Mesenchymal stem cell (in vitro differentiated cells and primary cell): ENCODE data around the gene DMD.

Experiments
- DNase-seq: peaks from one replicate; pipeline ENCODE4 v3.0.0-alpha.2; 2013
- H2AFZ ChIP-seq: one replicate; pipeline ENCODE4 v1.6.1; 2013; ENCODE audit warnings: low read depth, mild to moderate bottlenecking, control low read depth, inconsistent platforms, low read length, moderate library complexity
- H2AK5ac ChIP-seq: 2 replicates; pipeline ENCODE4 v1.6.1; 2013; ENCODE audit warnings: low read length, moderate library complexity, mild to moderate bottlenecking, inconsistent platforms; ENCODE audit not compliant: severe bottlenecking
- H2BK120ac ChIP-seq: one replicate; pipeline ENCODE4 v1.6.1; 2013; ENCODE audit warnings: low read depth, mild to moderate bottlenecking, inconsistent platforms, low read length, moderate library complexity
- H2BK12ac ChIP-seq, 2 experiments: one replicate each; pipeline ENCODE4 v1.6.1; 2013; ENCODE audit warnings: inconsistent platforms in 2 of 2, low read length in 2 of 2, mild to moderate bottlenecking in 2 of 2, moderate library complexity in 2 of 2, control low read depth in 1 of 2
- H2BK15ac ChIP-seq: one replicate; pipeline ENCODE4 v1.6.1; 2013; ENCODE audit warnings: mild to moderate bottlenecking, low read depth, inconsistent platforms; ENCODE audit not compliant: poor library complexity, severe bottlenecking
- H2BK5ac ChIP-seq: 2 replicates; pipeline ENCODE4 v1.6.1; 2013; ENCODE audit warnings: low read depth, mild to moderate bottlenecking, low read length, control low read depth, inconsistent platforms; ENCODE audit not compliant: poor library complexity, severe bottlenecking
- H3K14ac ChIP-seq, 2 experiments: one replicate each; pipeline ENCODE4 v1.6.1; 2013; ENCODE audit warnings: inconsistent platforms in 2 of 2, low read length in 2 of 2, control low read depth in 1 of 2, mild to moderate bottlenecking in 1 of 2, moderate library complexity in 1 of 2
- H3K18ac ChIP-seq, 2 experiments: one replicate each; pipeline ENCODE4 v1.6.1; 2013; ENCODE audit warnings: inconsistent platforms in 2 of 2, low read length in 2 of 2, control low read depth in 1 of 2, low read depth in 1 of 2, mild to moderate bottlenecking in 1 of 2
- H3K23ac ChIP-seq, 2 experiments: one replicate each; pipeline ENCODE4 v1.6.1; 2013; ENCODE audit warnings: inconsistent platforms in 2 of 2, low read length in 2 of 2, mild to moderate bottlenecking in 2 of 2, moderate library complexity in 2 of 2, control low read depth in 1 of 2
- H3K27ac ChIP-seq: 2 replicates; pipeline ENCODE4 v1.5.1; 2013; ENCODE audit warnings: mild to moderate bottlenecking, moderate library complexity, low read length, control low read depth, inconsistent platforms; ENCODE audit not compliant: poor library complexity, severe bottlenecking
- H3K27me3 ChIP-seq, 2 experiments: 2 replicates each; pipeline versions ENCODE4 v1.6.1 to v1.7.0; 2013; ENCODE audit warnings: low read length in 2 of 2, mild to moderate bottlenecking in 2 of 2, moderate library complexity in 2 of 2, control low read depth in 1 of 2, inconsistent platforms in 1 of 2; ENCODE audit not compliant: control insufficient read depth in 1 of 2, insufficient read depth in 1 of 2
- H3K36me3 ChIP-seq, 2 experiments: 2 replicates each; pipeline versions ENCODE4 v1.6.1 to v1.7.0; 2013; ENCODE audit warnings: low read length in 2 of 2, control low read depth in 1 of 2, inconsistent platforms in 1 of 2, low read depth in 1 of 2, mild to moderate bottlenecking in 1 of 2; ENCODE audit not compliant: insufficient read depth in 2 of 2, control insufficient read depth in 1 of 2
- H3K4ac ChIP-seq, 2 experiments: one replicate each; pipeline ENCODE4 v1.6.1; 2013; ENCODE audit warnings: inconsistent platforms in 2 of 2, low read length in 2 of 2, mild to moderate bottlenecking in 2 of 2, moderate library complexity in 2 of 2, control low read depth in 1 of 2, low read depth in 1 of 2
- H3K4me1 ChIP-seq: 2 replicates; pipeline ENCODE4 v1.6.1; 2013; ENCODE audit warnings: low read depth, low read length, control low read depth; ENCODE audit not compliant: control insufficient read depth, insufficient read depth
- H3K4me2 ChIP-seq: 2 replicates; pipeline ENCODE4 v1.6.1; 2013; ENCODE audit warnings: low read length, mild to moderate bottlenecking, inconsistent platforms; ENCODE audit not compliant: poor library complexity, severe bottlenecking
- H3K4me3 ChIP-seq, 2 experiments: 2 replicates each; pipeline versions ENCODE4 v1.5.1 to v1.7.0; 2013; ENCODE audit warnings: low read length in 2 of 2, mild to moderate bottlenecking in 2 of 2, control low read depth in 1 of 2, low read depth in 1 of 2; ENCODE audit not compliant: insufficient read depth in 1 of 2
- H3K79me1 ChIP-seq: replicated peaks from 2 replicates; pipeline ENCODE4 v1.6.1; 2013; ENCODE audit warnings: mild to moderate bottlenecking, control low read depth, low read length, inconsistent platforms; ENCODE audit not compliant: poor library complexity, severe bottlenecking
- H3K9ac ChIP-seq: 2 replicates; pipeline ENCODE4 v1.7.0; 2013; ENCODE audit warnings: mild to moderate bottlenecking, low read length, moderate library complexity
- H3K9me3 ChIP-seq: 2 replicates; pipeline ENCODE4 v1.7.0; 2013; ENCODE audit warnings: mild to moderate bottlenecking, low read length; ENCODE audit not compliant: control insufficient read depth
- H4K8ac ChIP-seq: one replicate; pipeline ENCODE4 v1.6.1; 2013; ENCODE audit warnings: inconsistent platforms, mild to moderate bottlenecking, low read length, moderate library complexity
- H4K91ac ChIP-seq: one replicate; pipeline ENCODE4 v1.6.1; 2013; ENCODE audit warnings: mild to moderate bottlenecking, low read length, inconsistent platforms
- WGBS: methylation state at CpG from one replicate; pipeline ENCODE4 v1.1.7; 2013; ENCODE audit warnings: mixed read lengths; 5-methylcytosine and 5-hydroxymethylcytosine counted together

DMD gene

DNA sequence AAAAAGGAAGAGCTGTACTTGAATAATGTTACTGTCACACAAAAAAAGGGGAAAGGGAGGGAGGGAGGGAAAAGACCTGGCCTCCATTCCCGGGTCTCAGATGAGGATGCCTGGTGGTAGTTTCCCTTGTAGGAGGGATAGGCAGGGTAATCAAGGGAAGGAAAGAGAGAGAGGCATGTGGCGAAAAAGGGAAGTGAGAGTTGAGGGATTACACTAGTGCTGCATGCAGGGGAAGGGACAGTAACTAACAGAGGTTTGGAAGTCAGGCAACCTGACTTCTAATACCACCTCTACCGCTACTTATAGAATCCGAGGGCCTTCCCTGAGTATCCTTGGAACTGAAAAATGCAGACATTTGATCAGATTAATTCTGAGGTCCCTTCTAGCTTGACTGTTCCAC lies 1317.8 kb downstream of the DMD start:
- no peak overlapping the region for H3K4ac ChIP-seq
- H2BK12ac ChIP-seq, result no peak overlapping the region
- H3K23ac ChIP-seq, result no peak overlapping the region
- H3K9me3 ChIP-seq, result no peaks in the 10 kb centered on the region
- H2BK15ac ChIP-seq, result no peak overlapping the region
- no peak overlapping the region for H3K4me3 ChIP-seq
- H3K36me3 ChIP-seq, result no peaks in the 10 kb centered on the region
- no peak overlapping the region for H3K14ac ChIP-seq
- no peak overlapping the region for H4K8ac ChIP-seq
- no peak overlapping the region for H2BK120ac ChIP-seq
- no peak overlapping the region for H3K9ac ChIP-seq
- no peak overlapping the region for H2AFZ ChIP-seq
- no peak overlapping the region for H3K4me2 ChIP-seq
- no peaks in the 10 kb centered on the region for H3K79me1 ChIP-seq
- no peak overlapping the region for H3K18ac ChIP-seq
- no peak overlapping the region for H2AK5ac ChIP-seq
- H3K27me3 ChIP-seq, result no peaks in the 10 kb centered on the region
- no peaks in the 10 kb centered on the region for H3K4me1 ChIP-seq
- WGBS, result 93% methylated on average over 4 of the region's 4 CpGs
- no peak overlapping the region for H3K27ac ChIP-seq
- no peak overlapping the region for H2BK5ac ChIP-seq
- no peak for DNase-seq
- H4K91ac ChIP-seq, result no peak overlapping the region

GRCh38 chrX:31889088-31889487 lies 1322.3 kb downstream of the DMD start:
- H3K18ac ChIP-seq, result no peak overlapping the region
- H3K36me3 ChIP-seq, result no peaks in the 10 kb centered on the region
- no peak overlapping the region for H3K4ac ChIP-seq
- H3K4me1 ChIP-seq, result no peaks in the 10 kb centered on the region
- no CpG with 5 or more reads among the region's 2 CpGs for WGBS
- no peak overlapping the region for H2BK5ac ChIP-seq
- H3K9ac ChIP-seq, result no peak overlapping the region
- DNase-seq, result no peak
- no peak overlapping the region for H2BK120ac ChIP-seq
- H3K27me3 ChIP-seq, result no peaks in the 10 kb centered on the region
- H3K27ac ChIP-seq, result no peak overlapping the region
- no peak overlapping the region for H2AFZ ChIP-seq
- no peaks in the 10 kb centered on the region for H3K9me3 ChIP-seq
- H2BK15ac ChIP-seq, result no peak overlapping the region
- H3K14ac ChIP-seq, result no peak overlapping the region
- no peak overlapping the region for H3K4me3 ChIP-seq
- no peak overlapping the region for H3K23ac ChIP-seq
- no peak overlapping the region for H2BK12ac ChIP-seq
- H4K8ac ChIP-seq, result no peak overlapping the region
- no peak overlapping the region for H2AK5ac ChIP-seq
- H3K79me1 ChIP-seq, result no peaks in the 10 kb centered on the region
- H3K4me2 ChIP-seq, result no peak overlapping the region
- no peak overlapping the region for H4K91ac ChIP-seq

DNA sequence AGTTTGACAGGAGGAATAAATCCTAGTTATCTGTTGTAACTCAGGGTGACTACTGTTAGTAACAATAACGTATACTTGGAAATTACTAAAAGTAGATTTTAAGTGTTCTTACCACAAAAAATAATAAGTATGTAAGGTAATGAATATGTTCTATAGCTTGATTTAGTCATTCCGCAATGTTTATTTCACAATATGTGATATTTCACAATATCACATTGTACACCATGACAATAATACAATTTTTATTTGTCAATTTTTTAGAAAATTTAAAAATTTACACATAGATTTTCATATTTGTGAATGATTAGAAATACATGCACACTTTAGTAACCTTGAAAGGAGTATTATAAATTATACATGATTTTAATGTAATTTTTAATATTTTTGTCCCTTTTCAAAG lies 1326.8 kb downstream of the DMD start:
- Histone ChIP-seq H3K23ac (no peak overlapping the region), H3K36me3 (no peaks in the 10 kb centered on the region), H2BK120ac (no peak overlapping the region), H4K8ac (no peak overlapping the region), H3K4me2 (no peak overlapping the region), H3K9ac (no peak overlapping the region), H2BK15ac (no peak overlapping the region), H3K4ac (no peak overlapping the region), H3K4me3 (no peak overlapping the region), H3K14ac (no peak overlapping the region), H4K91ac (no peak overlapping the region), H3K27ac (no peak overlapping the region), H3K27me3 (no peaks in the 10 kb centered on the region), H3K4me1 (no peaks in the 10 kb centered on the region), H3K79me1 (no peaks in the 10 kb centered on the region), H2BK12ac (no peak overlapping the region), H2AK5ac (no peak overlapping the region), H2AFZ (no peak overlapping the region), H3K9me3 (no peaks in the 10 kb centered on the region), H2BK5ac (no peak overlapping the region), H3K18ac (no peak overlapping the region)
- no peak for DNase-seq
- no CpG with 5 or more reads among the region's 2 CpGs for WGBS

- no peak overlapping the region for H2BK5ac ChIP-seq
- no peak overlapping the region for H4K91ac ChIP-seq
- DNase-seq, result no peak
- H3K14ac ChIP-seq, result no peak overlapping the region
- H3K9ac ChIP-seq, result no peak overlapping the region
- H3K18ac ChIP-seq, result no peak overlapping the region
- no peak overlapping the region for H3K4me3 ChIP-seq
- no peaks in the 10 kb centered on the region for H3K27me3 ChIP-seq
- H3K36me3 ChIP-seq, result no peaks in the 10 kb centered on the region
- no peak overlapping the region for H4K8ac ChIP-seq
- H2BK120ac ChIP-seq, result no peak overlapping the region
- H3K23ac ChIP-seq, result no peak overlapping the region
- WGBS, result 15% methylated on average over 1 of the region's 2 CpGs
- H3K9me3 ChIP-seq, result no peaks in the 10 kb centered on the region
- no peak overlapping the region for H2AFZ ChIP-seq
- H3K4me1 ChIP-seq, result no peaks in the 10 kb centered on the region
- no peak overlapping the region for H2AK5ac ChIP-seq
- H3K4me2 ChIP-seq, result no peak overlapping the region
- no peak overlapping the region for H3K27ac ChIP-seq
- no peaks in the 10 kb centered on the region for H3K79me1 ChIP-seq
- no peak overlapping the region for H3K4ac ChIP-seq
- no peak overlapping the region for H2BK12ac ChIP-seq
- no peak overlapping the region for H2BK15ac ChIP-seq
These were observed 1339.3 kb downstream of the DMD start for GRCh38 chrX:31872007-31872406.
